ACHN (cell line): Measurements from ENCODE around the gene BRI3BP.
"Not testable (repeated sequence)": the region's sequence is repeated elsewhere in the genome, so short reads cannot be mapped to it uniquely, and the experiment has no call there.

Source experiments
- DNase-seq: peaks from one replicate; pipeline ENCODE4 v3.0.0-alpha.2; 2015
- in situ Hi-C: cut with HindIII; loops from 2 replicates; pipeline ENCODE4 v1.10.0; 2017; ENCODE audit warnings: low sequenced_read_pairs, low pct_ligation_motif_present, low pct_unique_long_range_greater_than_20kb

BRI3BP gene

GRCh38 chr12:125055591-125055990, 62.1 kb downstream of the BRI3BP start:
- in situ Hi-C loops = no loop called here
- DNase-seq = no peak

- DNase-seq = no peak
- in situ Hi-C loops = no loop called here
Measured at GRCh38 chr12:125056306-125056705, 62.9 kb downstream of the BRI3BP start.

GRCh38 chr12:125057708-125058107, 64.3 kb downstream of the BRI3BP start:
- DNase-seq = no peak
- in situ Hi-C loops = no loop called here

GRCh38 chr12:125061229-125061628, 67.8 kb downstream of the BRI3BP start:
- in situ Hi-C loops = no loop called here
- no peak for DNase-seq

- in situ Hi-C loops, DNase-seq: not testable (repeated sequence)
Measured at GRCh38 chr12:125063522-125063921, 70.1 kb downstream of the BRI3BP start.

- in situ Hi-C loops = no loop called here
- no peak for DNase-seq
Measured at GRCh38 chr12:125064492-125064891, 71.0 kb downstream of the BRI3BP start.

- in situ Hi-C loops = no loop called here
- peak; percentile 83 for DNase-seq
Measured at GRCh38 chr12:125065021-125065918, 71.8 kb downstream of the BRI3BP start, which contains the start of gene AACS. Gene AACS (plus strand): TSS chr12:125065435. CDS start chr12:125065585, 150 bp downstream.

- in situ Hi-C loops = no loop called here
Measured at GRCh38 chr12:125065919-125066570, 72.6 kb downstream of the BRI3BP start.

GRCh38 chr12:125068391-125068790, 74.9 kb downstream of the BRI3BP start:
- in situ Hi-C loops = no loop called here
- DNase-seq = no peak

More at GRCh38 chr12:125065919-125066570, 72.6 kb downstream of the BRI3BP start:
- no peak for DNase-seq

GRCh38 chr12:125069616-125070015, 76.2 kb downstream of the BRI3BP start:
- in situ Hi-C loops = no loop called here
- DNase-seq = no peak

- no peak for DNase-seq
Measured at GRCh38 chr12:125070112-125070511, 76.7 kb downstream of the BRI3BP start.

GRCh38 chr12:125070661-125071390, 77.4 kb downstream of the BRI3BP start:
- in situ Hi-C loops = no loop called here
- no peak for DNase-seq

More at GRCh38 chr12:125070112-125070511, 76.7 kb downstream of the BRI3BP start:
- in situ Hi-C loops = no loop called here

GRCh38 chr12:125071456-125071855, 78.0 kb downstream of the BRI3BP start:
- in situ Hi-C loops = no loop called here
- DNase-seq = no peak

- in situ Hi-C loops = no loop called here
- no peak for DNase-seq
Measured at GRCh38 chr12:125072496-125072895, 79.1 kb downstream of the BRI3BP start.

- DNase-seq, in situ Hi-C loops: not testable (repeated sequence)
Measured at GRCh38 chr12:125074294-125074693, 80.8 kb downstream of the BRI3BP start.

GRCh38 chr12:125076103-125076502, 82.7 kb downstream of the BRI3BP start:
- in situ Hi-C loops = no loop called here
- DNase-seq = no peak

- DNase-seq = no peak
- in situ Hi-C loops = no loop called here
Measured at GRCh38 chr12:125079084-125079483, 85.6 kb downstream of the BRI3BP start.

- in situ Hi-C loops = no loop called here
- no peak for DNase-seq
Measured at GRCh38 chr12:125079648-125080645, 86.5 kb downstream of the BRI3BP start.
